K562 (cell line): Measurements from ENCODE around the gene HOXB4. TPM values are rescaled to one million over a fixed set of nuclear protein-coding genes. Genes with fewer than 3 reads are reported as not detected.

Source experiments
- ADNP ChIP-seq: fragments of 200-800 bp; sonication (Bioruptor generic); IDR thresholded peaks from 2 replicates; pipeline ENCODE4 v1.6.1; 2016; ENCODE audit warnings: missing genetic modification characterization, missing compliant biosample characterization
- E2F5 ChIP-seq: sonication (generic); formaldehyde crosslinking; IDR thresholded peaks from 2 replicates; pipeline ENCODE4 v1.8.0; 2022; ENCODE audit warnings: mild to moderate bottlenecking, missing genetic modification reagents
- E2F6 ChIP-seq, 2 experiments: IDR thresholded peaks; 2 replicates each; pipeline ENCODE4 v1.6.1; 2011; ENCODE audit warnings: borderline replicate concordance in 1 of 2, control low read depth in 1 of 2, low read depth in 1 of 2, low read length in 1 of 2, mild to moderate bottlenecking in 1 of 2, mixed read lengths in 1 of 2, moderate library complexity in 1 of 2; ENCODE audit not compliant: insufficient read depth in 1 of 2, insufficient read length in 1 of 2, poor library complexity in 1 of 2, severe bottlenecking in 1 of 2; ENCODE audit errors: extremely low read depth in 1 of 2
- EP300 ChIP-seq: IDR thresholded peaks from 2 replicates; pipeline ENCODE4 v1.6.1; 2012; ENCODE audit warnings: low read length, improper control_type of control experiment
- FOXK1 ChIP-seq: sonication (generic); formaldehyde crosslinking; IDR thresholded peaks from 2 replicates; pipeline ENCODE4 v1.8.0; 2022; ENCODE audit warnings: missing genetic modification reagents, mild to moderate bottlenecking, borderline replicate concordance
- LARP7 ChIP-seq: fragments of 450-650 bp; IDR thresholded peaks from 2 replicates; pipeline ENCODE4 v1.6.1; 2016
- PCBP2 ChIP-seq: fragments of 200-400 bp; formaldehyde crosslinking; IDR thresholded peaks from 2 replicates; pipeline ENCODE4 v1.6.1; 2018; ENCODE audit warnings: low read length, low read depth, mild to moderate bottlenecking, moderate library complexity; ENCODE audit not compliant: poor library complexity, severe bottlenecking
- RAD51 ChIP-seq: fragments of 450-650 bp; IDR thresholded peaks from 2 replicates; pipeline ENCODE4 v1.7.1; 2016; ENCODE audit warnings: low read depth, mild to moderate bottlenecking, borderline replicate concordance
- SMARCC2 ChIP-seq: fragments of 450-650 bp; IDR thresholded peaks from 2 replicates; pipeline ENCODE4 v1.6.1; 2017; ENCODE audit warnings: antibody characterized with exemption, moderate library complexity, mild to moderate bottlenecking, low read depth
- THRAP3 ChIP-seq: fragments of 450-650 bp; IDR thresholded peaks from 2 replicates; pipeline ENCODE4 v1.6.1; 2016; ENCODE audit warnings: mild to moderate bottlenecking, inconsistent platforms, borderline replicate concordance
- ZMIZ1 ChIP-seq, 2 experiments: fragments of 150-350 bp in 1 of 2; IDR thresholded peaks; 2 replicates each; pipeline ENCODE4 v1.6.1; 2012 to 2016; ENCODE audit warnings: low read depth in 2 of 2, low read length in 2 of 2, mild to moderate bottlenecking in 1 of 2, moderate library complexity in 1 of 2
- ZNF23 ChIP-seq: fragments of 250-450 bp; sonication (Bioruptor Pico); IDR thresholded peaks from 2 replicates; pipeline ENCODE4 v1.4.0; 2020; ENCODE audit warnings: mild to moderate bottlenecking
- polyA plus RNA-seq, 8 experiments: library from polyadenylated mRNA; depleted of rRNA in 4 of 8; stranded (reverse) in 5 of 8; unstranded in 3 of 8; fragments of >200 nt; fragmentation: Nextera tagmentation in 2 of 8; fragmentation: Illumina TruSeq in 1 of 8; extraction: Ambion mirVana in 2 of 8; extraction: Trizol in 1 of 8; gene quantifications; 2 replicates each; pipeline versions ENCODE4 v1.2.1 to v1.2.3, GENCODE V29; 2011 to 2014; ENCODE audit warnings: inconsistent platforms in 1 of 8, missing spikeins in 1 of 8
- total RNA-seq, 7 experiments: library from RNA; depleted of rRNA in 6 of 7; stranded (reverse); fragments of >200 nt in 6 of 7; fragmentation: Illumina TruSeq in 2 of 7; extraction: Trizol in 2 of 7; gene quantifications; 2 replicates each; pipeline versions ENCODE4 v1.2.1 to v1.2.3, GENCODE V29; 2011 to 2021; ENCODE audit warnings: low replicate concordance in 1 of 7
- TF ChIP-seq, protein P1 (sequence below): sonication (generic); formaldehyde crosslinking; IDR thresholded peaks from 2 replicates; pipeline ENCODE4 v1.8.1; 2023; ENCODE audit warnings: mild to moderate bottlenecking, missing genetic modification reagents
- TF ChIP-seq, protein P2 (sequence below), 2 experiments: fragments of 450-650 bp; IDR thresholded peaks; 2 replicates each; pipeline ENCODE4 v1.6.1; 2018; ENCODE audit warnings: mild to moderate bottlenecking in 2 of 2, low read depth in 1 of 2; ENCODE audit not compliant: partially characterized antibody in 2 of 2

HOXB4 gene
- total and polyA plus RNA-seq, 9 of the 15 experiments (the other 6 are each of a cell fraction or from before 2014, with no cell fraction given): 1.6 to 34.9 (median 14.9) TPM

DNA sequence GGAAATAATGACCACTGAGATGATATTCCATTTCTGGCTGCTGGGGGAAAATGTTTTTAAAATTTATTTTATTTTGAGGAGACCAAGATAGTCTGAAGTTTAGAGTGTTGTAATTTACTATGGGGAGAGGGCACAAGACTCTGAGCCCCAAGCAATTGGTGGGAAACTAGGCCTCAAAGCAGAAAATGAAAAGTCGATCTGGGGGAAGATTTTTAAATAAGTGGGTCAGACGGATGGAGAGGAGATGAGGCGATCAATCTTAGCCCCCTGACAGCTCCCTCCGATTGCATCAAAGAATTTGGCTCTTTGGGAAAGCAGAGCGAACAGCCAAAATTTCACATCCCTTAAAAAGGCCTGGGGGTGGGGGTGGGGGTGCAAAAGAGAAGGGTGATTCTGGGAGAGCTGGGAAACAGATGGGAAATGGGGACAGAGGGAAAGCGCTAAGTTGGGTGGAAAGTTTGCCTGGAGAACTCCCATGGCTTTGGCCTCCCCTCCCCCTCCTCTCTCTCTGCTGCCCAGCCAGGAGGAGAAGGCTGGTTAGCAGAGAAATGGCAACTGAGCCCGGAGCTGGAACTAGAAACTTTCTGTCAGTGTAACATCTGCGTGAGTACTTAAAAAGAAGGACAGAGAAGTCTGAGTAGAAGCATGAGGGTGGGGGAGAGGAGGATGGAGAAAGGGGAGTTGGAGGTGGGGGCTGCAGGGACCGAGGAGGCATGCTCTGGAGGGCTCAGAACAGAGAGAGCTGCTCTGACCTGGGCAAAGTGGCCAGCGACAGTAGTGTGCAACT lies 31.8 kb downstream of the HOXB4 start (continued):
- TF ChIP-seq THRAP3: no peak
- TF ChIP-seq, protein P1, sequence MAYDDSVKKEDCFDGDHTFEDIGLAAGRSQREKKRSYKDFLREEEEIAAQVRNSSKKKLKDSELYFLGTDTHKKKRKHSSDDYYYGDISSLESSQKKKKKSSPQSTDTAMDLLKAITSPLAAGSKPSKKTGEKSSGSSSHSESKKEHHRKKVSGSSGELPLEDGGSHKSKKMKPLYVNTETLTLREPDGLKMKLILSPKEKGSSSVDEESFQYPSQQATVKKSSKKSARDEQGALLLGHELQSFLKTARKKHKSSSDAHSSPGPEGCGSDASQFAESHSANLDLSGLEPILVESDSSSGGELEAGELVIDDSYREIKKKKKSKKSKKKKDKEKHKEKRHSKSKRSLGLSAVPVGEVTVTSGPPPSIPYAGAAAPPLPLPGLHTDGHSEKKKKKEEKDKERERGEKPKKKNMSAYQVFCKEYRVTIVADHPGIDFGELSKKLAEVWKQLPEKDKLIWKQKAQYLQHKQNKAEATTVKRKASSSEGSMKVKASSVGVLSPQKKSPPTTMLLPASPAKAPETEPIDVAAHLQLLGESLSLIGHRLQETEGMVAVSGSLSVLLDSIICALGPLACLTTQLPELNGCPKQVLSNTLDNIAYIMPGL (CRISPR knock-in tag): no peak
- TF ChIP-seq ZMIZ1 (IDR thresholded peaks at IDR 0.05; ENCODE audit: low read depth in 2 of 2, low read length in 2 of 2): peak in 1 of 2 experiments; percentile 65; a peak in 1 of 4 replicates
- 0 out of 2 replicates have a peak, but pooled peaks have one; percentile 50 for TF ChIP-seq LARP7
- TF ChIP-seq E2F6 (IDR thresholded peaks at IDR 0.05; ENCODE audit: borderline replicate concordance in 1 of 2, extremely low read depth in 1 of 2, insufficient read depth in 1 of 2, insufficient read length in 1 of 2, low read depth in 1 of 2, low read length in 1 of 2, poor library complexity in 1 of 2, severe bottlenecking in 1 of 2): no peak
- no peak for TF ChIP-seq SMARCC2
- TF ChIP-seq RAD51: no peak
- TF ChIP-seq, protein P2, sequence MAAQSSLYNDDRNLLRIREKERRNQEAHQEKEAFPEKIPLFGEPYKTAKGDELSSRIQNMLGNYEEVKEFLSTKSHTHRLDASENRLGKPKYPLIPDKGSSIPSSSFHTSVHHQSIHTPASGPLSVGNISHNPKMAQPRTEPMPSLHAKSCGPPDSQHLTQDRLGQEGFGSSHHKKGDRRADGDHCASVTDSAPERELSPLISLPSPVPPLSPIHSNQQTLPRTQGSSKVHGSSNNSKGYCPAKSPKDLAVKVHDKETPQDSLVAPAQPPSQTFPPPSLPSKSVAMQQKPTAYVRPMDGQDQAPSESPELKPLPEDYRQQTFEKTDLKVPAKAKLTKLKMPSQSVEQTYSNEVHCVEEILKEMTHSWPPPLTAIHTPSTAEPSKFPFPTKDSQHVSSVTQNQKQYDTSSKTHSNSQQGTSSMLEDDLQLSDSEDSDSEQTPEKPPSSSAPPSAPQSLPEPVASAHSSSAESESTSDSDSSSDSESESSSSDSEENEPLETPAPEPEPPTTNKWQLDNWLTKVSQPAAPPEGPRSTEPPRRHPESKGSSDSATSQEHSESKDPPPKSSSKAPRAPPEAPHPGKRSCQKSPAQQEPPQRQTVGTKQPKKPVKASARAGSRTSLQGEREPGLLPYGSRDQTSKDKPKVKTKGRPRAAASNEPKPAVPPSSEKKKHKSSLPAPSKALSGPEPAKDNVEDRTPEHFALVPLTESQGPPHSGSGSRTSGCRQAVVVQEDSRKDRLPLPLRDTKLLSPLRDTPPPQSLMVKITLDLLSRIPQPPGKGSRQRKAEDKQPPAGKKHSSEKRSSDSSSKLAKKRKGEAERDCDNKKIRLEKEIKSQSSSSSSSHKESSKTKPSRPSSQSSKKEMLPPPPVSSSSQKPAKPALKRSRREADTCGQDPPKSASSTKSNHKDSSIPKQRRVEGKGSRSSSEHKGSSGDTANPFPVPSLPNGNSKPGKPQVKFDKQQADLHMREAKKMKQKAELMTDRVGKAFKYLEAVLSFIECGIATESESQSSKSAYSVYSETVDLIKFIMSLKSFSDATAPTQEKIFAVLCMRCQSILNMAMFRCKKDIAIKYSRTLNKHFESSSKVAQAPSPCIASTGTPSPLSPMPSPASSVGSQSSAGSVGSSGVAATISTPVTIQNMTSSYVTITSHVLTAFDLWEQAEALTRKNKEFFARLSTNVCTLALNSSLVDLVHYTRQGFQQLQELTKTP (IDR thresholded peaks at IDR 0.05; ENCODE audit: low read depth in 1 of 2, partially characterized antibody in 2 of 2): peak; percentile 16 to 46
- no peak for TF ChIP-seq E2F5 (CRISPR knock-in tag)
- TF ChIP-seq ADNP (tag): no peak
- TF ChIP-seq PCBP2: no peak
- TF ChIP-seq ZNF23 (CRISPR knock-in tag): no peak
- peak; percentile 54; the same call in 1 of the 2 replicates for TF ChIP-seq EP300
- no peak for TF ChIP-seq FOXK1
